Rectal smooth muscle tissue (tissue), 1 donor: ENCODE results near the gene ARHGAP26.

Source experiments
- H3K27ac ChIP-seq: one replicate; pipeline ENCODE4 v1.7.0; 2013; ENCODE audit warnings: low read depth, low read length, inconsistent platforms
- H3K27me3 ChIP-seq: one replicate; pipeline ENCODE4 v1.7.0; 2013; ENCODE audit warnings: low read length; ENCODE audit not compliant: control insufficient read depth, insufficient read depth
- H3K36me3 ChIP-seq: one replicate; pipeline ENCODE4 v1.7.0; 2013; ENCODE audit warnings: low read length; ENCODE audit not compliant: control insufficient read depth, insufficient read depth
- H3K4me1 ChIP-seq: one replicate; pipeline ENCODE4 v1.7.0; 2013; ENCODE audit warnings: low read length; ENCODE audit not compliant: control insufficient read depth, insufficient read depth
- H3K4me3 ChIP-seq: one replicate; pipeline ENCODE4 v1.7.0; 2013; ENCODE audit warnings: low read length
- H3K9ac ChIP-seq: one replicate; pipeline ENCODE4 v1.7.0; 2013; ENCODE audit warnings: low read length

ARHGAP26 gene

GRCh38 chr5:143231973-143232812 is 462.0 kb downstream of the ARHGAP26 start:
- Histone ChIP-seq H3K36me3 (no peaks in the 10 kb centered on the region), H3K4me3 (no peak overlapping the region), H3K27me3 (no peaks in the 10 kb centered on the region), H3K27ac (no peak overlapping the region), H3K4me1 (no peaks in the 10 kb centered on the region), H3K9ac (no peak overlapping the region)

- H3K27ac ChIP-seq = no peak overlapping the region
- H3K9ac ChIP-seq = no peak overlapping the region
- H3K4me1 ChIP-seq = no peaks in the 10 kb centered on the region
Measured at GRCh38 chr5:143233031-143233430, 462.9 kb downstream of the ARHGAP26 start.

DNA sequence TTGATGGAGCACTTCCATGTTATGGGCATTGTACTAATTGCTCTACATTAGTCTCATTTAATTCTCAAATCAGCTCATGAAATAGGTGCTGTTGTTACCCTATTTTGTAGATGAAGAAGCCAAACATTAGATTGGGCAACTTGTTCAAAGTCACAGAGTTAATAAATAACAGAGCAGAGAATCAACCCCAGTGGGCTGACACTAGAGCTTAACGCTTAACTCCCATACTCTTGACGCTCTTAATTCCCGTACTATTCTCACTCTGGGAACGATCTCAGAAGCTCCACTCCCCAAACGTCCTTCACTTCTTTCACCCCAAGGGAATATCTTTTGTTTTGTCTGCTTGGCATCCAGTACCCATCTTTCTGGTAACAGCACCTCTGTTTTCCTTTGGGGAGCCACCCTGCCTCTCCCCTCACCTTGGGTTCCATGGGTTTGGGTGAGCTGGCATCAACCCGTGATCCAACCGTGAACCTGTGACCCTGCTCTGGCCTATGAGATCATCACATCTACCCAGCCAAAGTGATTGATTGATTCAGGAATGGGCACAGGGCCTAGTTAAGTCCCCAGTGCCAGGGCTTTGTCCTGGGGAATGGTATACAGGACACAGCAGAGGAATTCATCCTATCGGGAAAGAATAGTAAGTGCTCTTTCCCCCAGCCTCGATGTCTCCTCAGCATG is 464.1 kb downstream of the ARHGAP26 start:
- Histone ChIP-seq H3K4me1 (no peaks in the 10 kb centered on the region), H3K27me3 (no peaks in the 10 kb centered on the region), H3K36me3 (no peaks in the 10 kb centered on the region), H3K27ac (no peak overlapping the region), H3K9ac (no peak overlapping the region), H3K4me3 (no peak overlapping the region)

More at GRCh38 chr5:143233031-143233430, 462.9 kb downstream of the ARHGAP26 start:
- H3K36me3 ChIP-seq = no peaks in the 10 kb centered on the region
- H3K27me3 ChIP-seq = no peaks in the 10 kb centered on the region
- no peak overlapping the region for H3K4me3 ChIP-seq

DNA sequence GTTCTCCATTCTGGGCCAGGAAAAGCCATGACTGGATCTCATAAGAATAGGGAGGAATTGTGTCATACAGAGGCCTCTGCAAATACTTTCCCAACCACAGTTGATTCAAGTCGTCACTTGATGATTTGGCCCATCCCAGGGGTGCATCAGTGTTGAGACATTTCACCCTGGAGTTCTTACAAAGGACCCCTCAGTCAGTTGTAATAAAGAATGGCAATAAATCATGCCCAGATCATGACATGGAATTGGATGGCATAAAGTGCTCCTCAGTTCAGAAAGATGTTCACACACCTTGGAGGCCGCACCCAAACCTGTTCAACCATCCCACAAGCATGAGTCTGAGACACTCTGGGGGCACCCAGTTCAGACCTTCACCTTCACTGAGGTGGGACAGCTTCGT is 465.2 kb downstream of the ARHGAP26 start:
- Histone ChIP-seq H3K4me3 (no peak overlapping the region), H3K27ac (no peak overlapping the region), H3K36me3 (no peaks in the 10 kb centered on the region), H3K4me1 (no peaks in the 10 kb centered on the region), H3K9ac (no peak overlapping the region), H3K27me3 (no peaks in the 10 kb centered on the region)

DNA sequence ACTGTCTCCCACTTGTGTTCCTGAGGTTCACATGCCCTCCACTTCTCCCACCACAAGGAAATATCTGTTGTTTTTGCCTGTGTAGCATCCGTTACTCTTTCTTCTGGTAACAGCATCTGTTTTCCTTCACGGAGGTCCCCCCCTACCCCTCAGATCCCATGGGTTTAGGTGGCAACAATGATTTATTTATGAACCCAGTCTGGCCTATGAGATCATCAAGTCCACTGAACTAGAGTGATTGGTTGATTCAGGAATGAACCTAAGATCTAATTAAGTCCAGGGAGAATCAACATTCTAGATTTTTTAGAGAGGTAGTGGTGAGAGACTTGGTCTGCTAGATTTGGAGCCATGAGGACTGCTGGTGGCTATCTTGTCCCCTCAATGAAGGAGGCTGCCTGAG is 466.5 kb downstream of the ARHGAP26 start:
- no peaks in the 10 kb centered on the region for H3K36me3 ChIP-seq
- H3K4me1 ChIP-seq = no peaks in the 10 kb centered on the region
- H3K27ac ChIP-seq = no peak overlapping the region
- H3K9ac ChIP-seq = no peak overlapping the region
- H3K4me3 ChIP-seq = no peak overlapping the region
- no peaks in the 10 kb centered on the region for H3K27me3 ChIP-seq

- H3K9ac ChIP-seq = no peak overlapping the region
- no peaks in the 10 kb centered on the region for H3K4me1 ChIP-seq
- no peaks in the 10 kb centered on the region for H3K27me3 ChIP-seq
- H3K36me3 ChIP-seq = no peaks in the 10 kb centered on the region
- no peak overlapping the region for H3K27ac ChIP-seq
- no peak overlapping the region for H3K4me3 ChIP-seq
Measured at GRCh38 chr5:143237664-143238063, 467.5 kb downstream of the ARHGAP26 start.

GRCh38 chr5:143238620-143239019 is 468.4 kb downstream of the ARHGAP26 start:
- no peak overlapping the region for H3K9ac ChIP-seq
- no peak overlapping the region for H3K27ac ChIP-seq
- H3K27me3 ChIP-seq = no peaks in the 10 kb centered on the region
- H3K4me1 ChIP-seq = peaks cover 5% of the 10 kb centered on the region
- no peaks in the 10 kb centered on the region for H3K36me3 ChIP-seq
- H3K4me3 ChIP-seq = no peak overlapping the region

- H3K27ac ChIP-seq = no peak overlapping the region
- no peak overlapping the region for H3K4me3 ChIP-seq
- H3K4me1 ChIP-seq = peaks cover 8% of the 10 kb centered on the region
- H3K36me3 ChIP-seq = no peaks in the 10 kb centered on the region
- no peak overlapping the region for H3K9ac ChIP-seq
- H3K27me3 ChIP-seq = no peaks in the 10 kb centered on the region
Measured at GRCh38 chr5:143239882-143240518, 469.8 kb downstream of the ARHGAP26 start.

GRCh38 chr5:143241892-143242291 is 471.7 kb downstream of the ARHGAP26 start:
- Histone ChIP-seq H3K27me3 (no peaks in the 10 kb centered on the region), H3K4me1 (peaks cover 8% of the 10 kb centered on the region), H3K9ac (no peak overlapping the region), H3K36me3 (no peaks in the 10 kb centered on the region), H3K27ac (no peak overlapping the region), H3K4me3 (no peak overlapping the region)

DNA sequence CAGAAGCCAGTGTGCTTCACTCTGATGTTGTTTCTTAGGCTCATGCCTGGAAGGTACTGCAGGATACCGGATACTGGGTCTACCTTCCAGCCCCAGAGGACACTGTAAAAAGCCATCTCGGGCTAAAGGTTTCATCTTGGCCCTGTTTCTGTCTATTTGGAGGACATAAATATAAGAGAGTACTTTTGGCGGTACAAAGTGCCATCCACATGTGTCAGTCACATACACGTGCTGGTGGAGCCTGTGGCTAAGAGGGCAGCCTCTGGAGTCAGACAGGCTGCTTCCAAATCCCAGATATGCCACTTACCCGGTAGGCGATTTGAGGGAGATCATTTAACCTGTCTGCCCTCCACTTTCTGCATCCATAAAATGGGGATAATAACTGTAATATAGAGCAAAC is 472.9 kb downstream of the ARHGAP26 start:
- Histone ChIP-seq H3K36me3 (no peaks in the 10 kb centered on the region), H3K9ac (no peak overlapping the region), H3K4me3 (no peak overlapping the region), H3K27me3 (no peaks in the 10 kb centered on the region), H3K27ac (no peak overlapping the region), H3K4me1 (peaks cover 8% of the 10 kb centered on the region)

DNA sequence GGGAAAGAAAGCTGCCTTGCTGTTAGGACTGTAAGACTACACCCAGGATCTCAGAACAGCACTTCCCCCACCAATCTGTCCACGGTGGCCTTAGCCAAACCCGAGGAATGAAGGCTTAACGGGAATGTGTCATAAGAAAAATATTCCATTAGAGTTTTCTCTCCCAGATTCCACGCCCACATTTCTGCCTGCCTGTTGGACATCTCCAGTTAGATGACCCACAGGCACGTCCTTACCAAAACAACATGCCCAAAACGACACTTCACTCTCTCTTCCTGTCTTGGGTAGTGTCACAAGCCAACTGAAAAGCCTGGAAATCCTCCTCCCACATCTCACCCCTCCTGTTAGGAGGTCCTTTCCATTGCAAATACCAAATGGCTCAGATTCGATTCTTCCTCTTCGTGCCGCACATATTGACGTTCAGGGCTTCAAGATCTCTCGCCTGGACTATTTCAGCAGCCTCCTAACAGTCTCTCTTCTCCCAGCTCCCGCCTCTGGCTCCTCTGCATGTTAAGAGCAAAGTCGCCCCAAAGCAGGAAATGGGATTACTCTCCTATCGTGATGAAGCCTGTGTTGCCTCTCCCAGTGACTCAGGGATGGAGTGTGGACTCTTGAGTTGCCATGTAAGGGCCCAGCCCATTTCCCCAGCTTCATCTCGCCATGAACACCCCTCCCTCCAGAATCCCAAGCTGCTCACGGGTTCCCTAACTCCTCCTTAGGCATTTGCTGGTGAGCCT is 474.0 kb downstream of the ARHGAP26 start:
- no peaks in the 10 kb centered on the region for H3K27me3 ChIP-seq
- H3K9ac ChIP-seq = no peak overlapping the region
- peak overlapping the region; percentile 63 for H3K27ac ChIP-seq
- peaks cover 8% of the 10 kb centered on the region for H3K4me1 ChIP-seq
- peak overlapping the region; percentile 34 for H3K4me3 ChIP-seq
- no peaks in the 10 kb centered on the region for H3K36me3 ChIP-seq

- no peak overlapping the region for H3K4me3 ChIP-seq
- no peaks in the 10 kb centered on the region for H3K27me3 ChIP-seq
- peaks cover 8% of the 10 kb centered on the region for H3K4me1 ChIP-seq
- no peaks in the 10 kb centered on the region for H3K36me3 ChIP-seq
- peak overlapping the region; percentile 63 for H3K27ac ChIP-seq
- no peak overlapping the region for H3K9ac ChIP-seq
Measured at GRCh38 chr5:143244990-143245389, 474.8 kb downstream of the ARHGAP26 start.
